T-cell (primary cell): Measurements from ENCODE around the gene PLEKHN1. TPM values are rescaled to one million over a fixed set of nuclear protein-coding genes. Genes with fewer than 3 reads are reported as not detected.

Source experiments
- ATAC-seq, 4 experiments: fragments of 200-7000 bp in 3 of 4; fragments of 150-1000 bp in 1 of 4; cut with Tn5 transposase; replicated peaks in 1 of 4; 1 replicate in 3 of 4; 2 replicates in 1 of 4; pipeline ENCODE4 v1.10.0; 2021; ENCODE audit warnings: moderate library complexity in 3 of 4, mild to moderate bottlenecking in 2 of 4, moderate number of reproducible peaks in 1 of 4
- CTCF ChIA-PET, 2 donors: fragments of 300-600 bp; sonication (Branson Sonifier 250); formaldehyde crosslinking; loops; one replicate each; lab custom pipeline; 2022; ENCODE audit warnings: antibody characterized with exemption in 2 of 2; lab: Charles Lee
- POLR2A ChIA-PET, 2 donors: fragments of 300-600 bp; sonication (Branson Sonifier 250); formaldehyde crosslinking; loops; one replicate each; lab custom pipeline; 2022; ENCODE audit warnings: antibody characterized with exemption in 2 of 2; lab: Charles Lee
- DNase-seq, 35 experiments: peaks; one replicate each; pipeline versions ENCODE4 v3.0.0 to v3.0.0-alpha.2; 2013 to 2023
- H3K27ac ChIP-seq: one replicate; pipeline ENCODE4 v1.5.1; 2013; ENCODE audit warnings: low read length
- H3K27me3 ChIP-seq, 2 experiments: replicated peaks in 1 of 2; 1 replicate in 1 of 2; 2 replicates in 1 of 2; pipeline versions ENCODE4 v1.6.1 to v1.7.0; 2013; ENCODE audit warnings: low read length in 1 of 2, mixed read lengths in 1 of 2; ENCODE audit not compliant: control insufficient read depth in 2 of 2, insufficient read depth in 2 of 2; ENCODE audit errors: extremely low read depth in 1 of 2
- H3K36me3 ChIP-seq, 2 donors: 1 replicate in 1 of 2; 2 replicates in 1 of 2; pipeline versions ENCODE4 v1.6.1 to v1.7.0; 2013; ENCODE audit warnings: low read length in 1 of 2; ENCODE audit not compliant: control insufficient read depth in 2 of 2, insufficient read depth in 1 of 2; ENCODE audit errors: extremely low read depth in 1 of 2
- H3K4me1 ChIP-seq, 2 experiments: 1 replicate in 1 of 2; 2 replicates in 1 of 2; pipeline versions ENCODE4 v1.6.1 to v1.7.0; 2013; ENCODE audit warnings: low read length in 2 of 2, mixed read lengths in 1 of 2; ENCODE audit not compliant: insufficient read depth in 2 of 2, control insufficient read depth in 1 of 2; ENCODE audit errors: extremely low read depth in 1 of 2
- H3K4me3 ChIP-seq, 2 donors: 1 replicate in 1 of 2; 2 replicates in 1 of 2; pipeline versions ENCODE4 v1.5.1 to v1.7.0; 2013; ENCODE audit warnings: mild to moderate bottlenecking in 2 of 2, low read length in 1 of 2, moderate library complexity in 1 of 2; ENCODE audit not compliant: control insufficient read depth in 1 of 2; ENCODE audit errors: extremely low read depth in 1 of 2
- H3K9me3 ChIP-seq: 2 replicates; pipeline ENCODE4 v1.7.0; 2013
- H3K27ac Mint-ChIP-seq, 2 donors: one replicate each; pipeline ENCODE4 v1.8.0; 2020 to 2021; ENCODE audit warnings: mild to moderate bottlenecking in 2 of 2, mixed read lengths in 2 of 2
- H3K27me3 Mint-ChIP-seq, 2 donors: one replicate each; pipeline ENCODE4 v1.8.0; 2021 to 2022; ENCODE audit warnings: mixed read lengths in 2 of 2
- H3K36me3 Mint-ChIP-seq: one replicate; pipeline ENCODE4 v1.8.0; 2021; ENCODE audit warnings: mixed read lengths
- H3K4me1 Mint-ChIP-seq, 3 donors: one replicate each; pipeline ENCODE4 v1.8.0; 2020 to 2022; ENCODE audit warnings: mixed read lengths in 3 of 3, mild to moderate bottlenecking in 1 of 3
- H3K4me3 Mint-ChIP-seq, 3 donors: one replicate each; pipeline ENCODE4 v1.8.0; 2020 to 2022; ENCODE audit warnings: mild to moderate bottlenecking in 3 of 3, mixed read lengths in 3 of 3, moderate library complexity in 3 of 3
- H3K9me3 Mint-ChIP-seq, 3 donors: one replicate each; pipeline ENCODE4 v1.8.0; 2020 to 2022; ENCODE audit warnings: mixed read lengths in 3 of 3
- WGBS: methylation state at CpG from one replicate; pipeline ENCODE4 v1.1.5; 2013; ENCODE audit warnings: missing lambda C conversion rate; ENCODE audit not compliant: insufficient coverage; 5-methylcytosine and 5-hydroxymethylcytosine counted together
- total RNA-seq, 35 experiments: library from RNA in 6 of 35; stranded (reverse) in 6 of 35; fragments of 120-200 nt in 1 of 35; gene quantifications; one replicate each; pipeline versions ENCODE4 v1.2.1 to v1.2.4 and lab custom pipeline; 2013 to 2026

Gene PLEKHN1
- total RNA-seq, 5 donors from 2014 or later (not counting 1 experiment from before 2014, with no cell fraction given) = 0.30 to 9.9 (median 7.3) TPM

DNA sequence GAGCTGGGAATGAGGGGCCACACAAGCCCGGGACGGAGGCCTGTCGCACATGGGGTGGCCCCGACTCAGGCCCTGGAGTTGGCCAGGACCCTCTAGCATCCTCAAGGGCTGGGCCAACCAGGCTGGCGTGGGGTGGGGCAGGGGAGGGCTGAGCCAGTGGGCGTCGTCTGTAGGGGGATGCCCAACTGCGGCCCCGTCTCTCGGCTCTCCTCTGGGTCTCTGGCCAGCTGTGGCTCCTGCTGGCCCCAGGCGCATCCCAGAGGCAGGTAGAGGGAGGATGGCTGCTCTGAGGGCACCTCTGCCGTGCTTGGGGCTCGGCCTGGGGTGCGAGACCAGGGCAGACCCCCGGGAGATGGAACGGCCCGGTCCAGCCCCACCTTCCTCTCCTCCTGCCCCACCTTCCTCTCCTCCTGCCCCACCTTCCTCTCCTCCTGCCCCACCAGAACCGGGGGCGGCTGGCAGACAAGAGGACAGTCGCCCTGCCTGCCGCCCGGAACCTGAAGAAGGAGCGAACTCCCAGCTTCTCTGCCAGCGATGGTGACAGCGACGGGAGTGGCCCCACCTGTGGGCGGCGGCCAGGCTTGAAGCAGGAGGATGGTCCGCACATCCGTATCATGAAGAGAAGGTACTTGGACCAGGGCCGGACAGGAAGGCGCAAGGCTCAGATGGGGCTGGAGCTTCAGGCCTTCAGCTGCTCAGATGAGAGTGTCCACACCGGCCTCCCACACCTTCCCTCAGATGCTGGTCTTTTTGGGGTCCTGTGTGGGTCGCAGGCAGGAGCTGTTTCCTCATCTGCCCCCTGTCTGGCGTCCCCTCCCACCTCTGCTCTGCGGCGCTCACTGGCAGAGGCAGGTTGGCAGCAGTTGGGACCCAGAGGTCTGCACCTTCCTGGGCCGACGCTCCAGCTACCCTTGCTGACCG, 36.3 kb upstream of the PLEKHN1 start:
- Mint-ChIP-seq H3K36me3 (no peaks in the 10 kb centered on the region), H3K4me1 (peaks cover 5 to 10% (median 9%) of the 10 kb centered on the region in 3 donors), H3K27ac (no peak overlapping the region), H3K9me3 (no peaks in the 10 kb centered on the region), H3K27me3 (peaks cover 15 to 42% of the 10 kb centered on the region in 2 donors), H3K4me3 (no peak overlapping the region)
- Histone ChIP-seq H3K27me3 (peaks cover 4 to 67% of the 10 kb centered on the region in 2 experiments), H3K27ac (no peak overlapping the region), H3K4me3 (no peak overlapping the region), H3K4me1 (peaks cover 0 to 12% of the 10 kb centered on the region in 2 experiments), H3K9me3 (no peaks in the 10 kb centered on the region), H3K36me3 (no peaks in the 10 kb centered on the region)
- ChIA-PET CTCF (interaction anchor here in 1 of 2 donors (0.5 kb wide), 1 partner anchor 26 kb away, joined by 3 read pairs; no protein-coding TSS in a partner anchor), POLR2A (no interaction called here)
- ATAC-seq (no peak), DNase-seq (no peak)
- 83% methylated on average over 34 of the region's 40 CpGs for WGBS

DNA sequence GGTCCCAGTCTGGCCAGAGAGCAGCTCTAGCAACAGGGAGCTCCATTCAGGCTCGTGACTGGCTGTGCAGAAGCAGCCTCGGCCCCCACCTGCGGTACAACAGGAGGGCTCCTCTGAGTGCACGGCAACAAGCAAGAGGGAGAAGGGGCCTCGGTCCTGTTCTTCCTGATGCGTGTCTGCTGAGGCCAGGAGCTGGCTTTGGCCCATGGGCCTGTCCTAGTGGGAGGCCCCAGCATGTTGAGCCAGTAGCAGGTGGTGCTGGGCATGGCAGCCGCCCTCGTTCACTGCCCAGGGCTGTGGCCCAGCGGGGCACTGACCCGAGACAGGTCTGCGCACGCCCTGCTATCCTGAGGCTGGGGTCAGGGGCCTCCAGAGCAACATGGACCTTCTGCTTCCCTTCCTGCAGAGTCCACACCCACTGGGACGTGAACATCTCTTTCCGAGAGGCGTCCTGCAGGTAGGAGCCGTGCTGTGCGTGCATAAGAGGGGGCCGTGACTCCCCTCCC, 35.6 kb upstream of the PLEKHN1 start:
- Histone ChIP-seq H3K27ac (no peak overlapping the region), H3K36me3 (no peaks in the 10 kb centered on the region), H3K9me3 (no peaks in the 10 kb centered on the region), H3K27me3 (peaks cover 4 to 70% of the 10 kb centered on the region in 2 experiments), H3K4me1 (peaks cover 0 to 14% of the 10 kb centered on the region in 2 experiments), H3K4me3 (no peak overlapping the region)
- no peaks in the 10 kb centered on the region for H3K36me3 Mint-ChIP-seq
- ATAC-seq (no peak), DNase-seq (no peak)
- H3K27me3 Mint-ChIP-seq = peaks cover 21 to 48% of the 10 kb centered on the region in 2 donors
- no peaks in the 10 kb centered on the region for H3K9me3 Mint-ChIP-seq
- peaks cover 5 to 10% (median 10%) of the 10 kb centered on the region in 3 donors for H3K4me1 Mint-ChIP-seq
- ChIA-PET POLR2A (no interaction called here), CTCF (no interaction called here)
- WGBS = 77% methylated on average over 18 of the region's 18 CpGs
- no peak overlapping the region for H3K4me3 Mint-ChIP-seq
- no peak overlapping the region for H3K27ac Mint-ChIP-seq

DNA sequence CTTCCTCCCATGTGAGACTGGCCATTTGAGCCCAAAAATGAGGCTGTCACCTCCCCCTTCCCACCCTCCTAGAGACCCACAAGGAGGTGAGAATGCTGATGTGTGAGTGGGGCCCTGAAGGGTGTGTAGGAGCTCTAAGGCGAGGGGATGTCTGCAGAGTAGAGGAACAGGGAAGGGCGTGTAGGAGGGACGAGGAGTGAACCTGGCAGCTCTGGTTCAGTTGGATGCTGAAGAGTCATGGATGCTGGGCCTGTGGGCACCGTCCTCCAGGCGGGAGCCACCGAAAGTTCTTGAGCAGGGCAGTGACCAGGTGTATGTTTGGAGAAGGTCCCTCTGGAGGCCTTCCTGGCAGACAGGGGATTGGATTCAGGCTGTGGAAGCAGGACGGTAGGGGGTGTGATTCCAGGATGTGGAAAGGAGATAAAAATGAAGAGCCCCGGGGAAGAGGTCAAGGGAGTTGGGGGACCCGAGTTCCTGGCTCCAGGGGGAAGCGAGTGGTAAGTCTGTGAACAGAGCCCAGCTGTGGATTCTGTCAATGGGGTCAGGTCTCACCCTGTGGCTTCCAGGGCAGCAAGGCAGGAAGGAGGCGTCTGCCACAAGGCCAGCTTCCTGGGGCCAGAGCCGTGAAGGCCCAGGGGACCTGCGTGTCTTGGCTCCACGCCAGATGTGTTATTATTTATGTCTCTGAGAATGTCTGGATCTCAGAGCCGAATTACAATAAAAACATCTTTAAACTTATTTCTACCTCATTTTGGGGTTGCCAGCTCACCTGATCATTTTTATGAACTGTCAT, 34.7 kb upstream of the PLEKHN1 start:
- no peak for ATAC-seq

DNA sequence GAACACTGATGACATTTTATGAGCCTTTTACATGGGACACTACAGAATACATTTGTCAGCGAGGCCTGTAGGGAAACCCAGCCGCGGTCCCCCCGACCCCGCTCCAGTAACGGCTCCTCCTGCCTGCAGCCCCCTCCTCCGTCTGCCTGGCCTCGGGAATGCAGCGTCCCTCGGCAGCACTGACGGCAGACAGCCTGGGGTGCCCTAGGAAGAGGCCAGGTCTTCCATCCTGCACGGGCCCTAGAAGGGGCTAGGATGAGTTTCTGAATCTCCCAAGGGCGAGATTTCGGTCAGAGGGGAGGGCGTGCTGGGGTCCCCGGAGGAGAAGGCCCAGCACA, 34.1 kb upstream of the PLEKHN1 start:
- ChIA-PET POLR2A (no interaction called here), CTCF (no interaction called here)
- Mint-ChIP-seq H3K4me1 (peaks cover 3 to 5% (median 3%) of the 10 kb centered on the region in 3 donors), H3K9me3 (no peaks in the 10 kb centered on the region), H3K27ac (no peak overlapping the region), H3K36me3 (no peaks in the 10 kb centered on the region), H3K4me3 (no peak overlapping the region), H3K27me3 (peaks cover 15 to 39% of the 10 kb centered on the region in 2 donors)
- Histone ChIP-seq H3K36me3 (no peaks in the 10 kb centered on the region), H3K27me3 (peaks cover 0 to 68% of the 10 kb centered on the region in 2 experiments), H3K27ac (no peak overlapping the region), H3K9me3 (no peaks in the 10 kb centered on the region), H3K4me1 (peaks cover 0 to 13% of the 10 kb centered on the region in 2 experiments), H3K4me3 (no peak overlapping the region)
- DNase-seq (no peak), ATAC-seq (no peak)
- WGBS = 86% methylated on average over 16 of the region's 16 CpGs

More for the DNA sequence above, 34.7 kb upstream of the PLEKHN1 start:
- Histone ChIP-seq H3K9me3 (no peaks in the 10 kb centered on the region), H3K4me3 (no peak overlapping the region), H3K4me1 (peaks cover 0 to 13% of the 10 kb centered on the region in 2 experiments), H3K27ac (no peak overlapping the region), H3K27me3 (peaks cover 0 to 70% of the 10 kb centered on the region in 2 experiments), H3K36me3 (no peaks in the 10 kb centered on the region)
- Mint-ChIP-seq H3K9me3 (no peaks in the 10 kb centered on the region), H3K27me3 (peaks cover 18 to 40% of the 10 kb centered on the region in 2 donors), H3K4me3 (peak overlapping the region in 1 of 3 donors; percentile 32), H3K36me3 (no peaks in the 10 kb centered on the region), H3K27ac (no peak overlapping the region), H3K4me1 (peaks cover 3 to 5% (median 3%) of the 10 kb centered on the region in 3 donors)
- ChIA-PET CTCF (no interaction called here), POLR2A (no interaction called here)
- WGBS = 65% methylated on average over 10 of the region's 15 CpGs
- no peak for DNase-seq

DNA sequence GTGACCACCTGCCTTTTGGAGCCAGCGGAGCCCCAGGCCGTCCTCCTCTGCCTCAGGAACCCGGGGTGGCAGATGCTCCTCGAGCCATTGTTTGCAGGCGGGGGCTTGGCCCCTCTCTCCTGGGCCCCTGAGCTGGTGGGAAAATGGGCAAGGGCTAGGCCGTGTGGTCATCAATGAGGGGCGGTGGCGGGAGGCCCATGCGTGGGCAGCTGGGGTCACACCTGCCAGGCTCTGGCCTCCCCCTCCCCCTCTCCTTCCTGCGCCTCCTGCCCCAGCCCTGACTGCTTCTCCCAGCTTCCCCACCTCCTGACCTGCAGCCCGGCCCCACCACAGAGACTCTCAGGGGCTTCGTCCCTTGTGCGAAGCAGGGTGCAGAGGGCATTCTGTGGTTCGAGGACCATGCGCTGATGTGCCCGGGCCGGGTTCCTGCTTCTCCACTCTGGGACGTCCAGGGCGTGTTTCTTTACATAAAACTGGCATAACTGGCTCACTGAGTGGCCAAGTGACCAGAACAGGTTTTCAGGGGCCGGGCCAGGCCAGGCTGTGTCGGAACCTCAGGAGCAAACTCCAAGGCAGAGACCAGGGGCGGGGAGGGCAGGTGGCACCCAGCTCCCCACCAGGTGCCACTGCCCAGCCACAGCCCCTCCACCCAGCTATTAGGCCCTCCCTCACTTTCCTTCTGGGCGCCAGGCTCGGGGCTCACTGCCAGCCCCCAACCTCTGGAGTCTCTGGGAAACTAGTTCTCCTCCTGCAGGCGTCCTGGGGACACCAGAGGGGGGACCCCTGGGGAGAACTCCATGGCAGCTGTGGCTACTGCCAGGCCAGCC, 33.3 kb upstream of the PLEKHN1 start:
- Mint-ChIP-seq H3K4me1 (peaks cover 3 to 5% (median 3%) of the 10 kb centered on the region in 3 donors), H3K27ac (no peak overlapping the region), H3K4me3 (no peak overlapping the region), H3K27me3 (peaks cover 18 to 37% of the 10 kb centered on the region in 2 donors), H3K36me3 (no peaks in the 10 kb centered on the region), H3K9me3 (no peaks in the 10 kb centered on the region)
- ATAC-seq (no peak), DNase-seq (no peak)
- H3K4me1 ChIP-seq = peaks cover 0 to 13% of the 10 kb centered on the region in 2 experiments
- WGBS = 80% methylated on average over 21 of the region's 25 CpGs
- ChIA-PET CTCF (no interaction called here), POLR2A (no interaction called here)
- peaks cover 0 to 68% of the 10 kb centered on the region in 2 experiments for H3K27me3 ChIP-seq
- no peaks in the 10 kb centered on the region for H3K36me3 ChIP-seq
- no peak overlapping the region for H3K4me3 ChIP-seq
- H3K27ac ChIP-seq = no peak overlapping the region
- H3K9me3 ChIP-seq = no peaks in the 10 kb centered on the region
